ENCODE measurements around the gene PTPRD.

PTPRD gene

DNA sequence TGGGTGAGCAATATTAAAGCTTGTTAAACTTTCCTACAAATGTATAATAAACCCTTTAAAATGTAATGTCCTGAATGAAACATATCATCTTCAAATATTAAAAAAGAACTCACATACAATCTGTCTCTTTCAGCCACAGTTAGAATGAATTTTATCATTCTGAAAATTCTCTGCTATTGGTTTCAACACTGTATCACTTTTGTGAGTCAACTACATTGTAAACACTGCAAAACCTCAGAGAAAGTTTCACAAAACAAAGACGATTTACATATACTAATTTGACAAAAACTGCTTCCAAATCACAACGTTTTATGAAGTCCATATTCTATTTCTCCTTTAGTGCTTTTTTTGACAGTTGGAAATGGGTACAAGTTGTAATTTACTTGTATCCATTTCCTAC is 1781.2 kb downstream of the PTPRD start:
- DNase-seq (ENCODE audit: low read depth in 3 of 3): no peak

DNA sequence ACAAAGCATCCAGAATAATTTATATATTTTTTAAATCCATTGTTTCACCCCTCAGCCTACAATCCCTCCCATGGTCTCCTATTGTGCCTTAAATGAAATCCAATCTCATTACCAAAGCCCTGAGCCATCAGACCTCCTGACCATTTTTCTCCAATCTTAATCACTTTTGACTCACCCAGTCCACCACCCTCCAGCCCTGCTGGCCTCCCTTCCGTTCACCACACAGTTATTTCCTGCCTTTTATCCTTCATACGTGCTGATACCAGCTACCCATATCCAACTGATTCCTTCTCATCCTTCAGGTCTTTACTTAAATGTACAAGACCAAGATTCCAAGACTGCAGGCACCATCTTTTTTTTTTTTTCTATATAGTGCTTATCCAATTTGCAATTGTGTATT is 1786.5 kb downstream of the PTPRD start:
- DNase-seq (ENCODE audit: low read depth in 3 of 3): no peak

DNA sequence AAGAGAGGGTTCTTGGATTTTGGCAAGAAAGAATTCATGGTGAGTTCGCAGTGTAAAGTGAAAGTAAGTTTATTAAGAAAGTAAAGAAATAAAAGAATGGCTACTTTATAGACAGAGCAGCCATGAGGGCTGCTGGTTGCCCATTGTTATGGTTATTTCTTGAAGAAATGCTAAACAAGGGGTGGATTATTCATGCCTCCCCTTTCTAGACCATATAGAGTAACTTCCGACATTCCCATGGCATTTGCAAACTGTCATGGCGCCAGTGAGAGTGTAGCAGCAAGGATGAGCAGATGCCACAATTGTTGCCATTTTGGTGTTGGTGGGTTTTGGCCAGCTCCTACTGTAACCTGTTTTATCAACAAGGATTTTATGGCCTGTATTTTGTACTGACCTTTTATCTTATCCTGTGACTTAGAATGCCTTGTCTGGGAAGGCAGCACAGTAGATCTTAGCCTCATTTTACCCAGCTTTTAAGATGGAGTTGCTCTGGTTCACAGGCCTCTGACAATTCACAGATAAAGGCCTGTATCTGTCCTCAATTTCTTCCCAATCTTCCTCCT is 1787.1 kb downstream of the PTPRD start:
- DNase-seq (ENCODE audit: low read depth in 3 of 3): no peak

DNA sequence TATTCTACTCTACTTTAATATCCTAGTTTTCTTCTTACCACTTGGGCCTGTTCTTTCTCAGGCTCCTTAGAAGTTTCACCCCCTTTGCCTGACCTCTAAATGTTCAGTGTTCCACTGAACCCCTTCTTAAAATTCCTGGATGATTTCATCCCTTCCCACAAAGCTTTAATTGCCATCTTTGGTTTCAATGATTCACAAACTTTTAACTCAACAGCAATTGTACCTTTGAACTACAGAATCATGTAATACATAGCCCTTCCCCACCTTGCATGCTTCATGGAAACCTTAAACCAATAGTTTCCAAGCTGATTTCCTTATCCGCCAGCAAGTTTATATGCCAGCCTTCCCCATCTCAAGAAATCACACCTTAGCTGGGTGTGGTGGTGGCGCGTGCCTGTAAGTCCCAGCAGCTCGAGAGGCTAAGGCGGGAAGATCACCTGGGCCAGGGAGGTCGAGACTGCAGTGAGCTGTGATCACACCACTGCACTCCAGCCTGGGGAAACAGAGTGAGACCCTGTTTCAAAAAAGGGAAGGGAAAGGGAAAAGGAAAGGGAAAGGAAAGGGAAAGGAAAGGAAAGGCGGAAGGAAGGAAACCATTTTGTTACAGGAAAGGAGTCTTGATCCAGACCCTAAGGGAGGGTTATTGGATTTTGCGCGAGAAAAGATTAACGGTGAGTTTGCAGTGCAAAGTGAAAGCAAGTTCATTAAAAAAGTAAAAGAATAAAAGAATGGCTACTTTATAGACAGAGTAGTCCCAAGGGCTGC is 1789.5 kb downstream of the PTPRD start:
- DNase-seq (ENCODE audit: low read depth in 3 of 3): no peak

DNA sequence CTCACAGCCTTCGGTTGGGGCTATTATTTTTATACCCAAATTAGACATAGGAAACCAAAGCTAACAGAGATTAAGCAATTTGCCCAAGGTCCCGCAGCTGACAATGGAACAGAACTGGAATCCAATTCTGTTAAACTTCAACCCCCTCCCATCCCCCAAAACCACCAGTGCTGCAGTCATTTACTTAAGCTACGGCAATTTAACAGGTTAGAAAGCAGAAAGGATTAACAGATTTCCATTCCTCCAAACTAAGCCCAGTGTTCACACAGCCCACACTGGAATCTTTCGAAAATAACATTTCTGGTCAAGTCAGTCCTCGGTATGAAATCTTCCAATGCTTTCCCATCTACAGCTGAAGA is 1790.2 kb downstream of the PTPRD start:
- DNase-seq (ENCODE audit: low read depth in 3 of 3): no peak

DNA sequence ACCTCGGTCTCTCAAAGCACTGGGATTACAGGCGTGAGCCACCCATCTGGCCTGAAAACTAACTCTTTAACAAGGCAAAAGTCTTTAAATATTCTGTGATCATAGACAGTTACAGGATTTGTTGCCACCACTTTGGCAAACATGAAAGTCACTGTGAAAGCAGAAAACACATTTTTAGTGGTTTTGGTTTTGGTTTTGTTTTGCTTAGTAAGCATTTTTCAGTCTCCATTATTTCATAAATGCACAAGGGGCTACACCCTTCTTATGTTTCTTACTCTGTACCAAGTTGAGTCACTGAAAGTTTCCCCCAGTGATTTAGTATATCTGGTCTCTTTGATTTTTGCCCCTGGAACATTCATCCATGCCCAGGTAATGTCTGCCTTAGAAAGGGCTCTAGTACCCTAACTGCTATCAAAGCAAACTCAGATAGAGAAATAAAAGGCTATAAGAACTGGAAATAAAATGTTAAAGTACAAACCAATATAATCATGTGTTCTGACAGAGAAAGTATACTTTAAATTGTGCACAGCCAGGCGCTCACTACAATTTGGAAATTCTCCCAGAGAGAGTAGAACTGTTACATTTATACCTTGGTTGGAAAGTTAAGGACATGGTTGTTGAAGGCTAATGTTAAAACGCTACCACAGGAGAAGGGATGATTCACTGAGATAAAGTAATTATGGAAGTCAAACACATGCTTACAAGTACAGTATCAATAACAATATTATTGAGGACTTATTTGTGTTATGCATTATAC is 1790.7 kb downstream of the PTPRD start:
- DNase-seq (ENCODE audit: low read depth in 3 of 3): no peak

DNA sequence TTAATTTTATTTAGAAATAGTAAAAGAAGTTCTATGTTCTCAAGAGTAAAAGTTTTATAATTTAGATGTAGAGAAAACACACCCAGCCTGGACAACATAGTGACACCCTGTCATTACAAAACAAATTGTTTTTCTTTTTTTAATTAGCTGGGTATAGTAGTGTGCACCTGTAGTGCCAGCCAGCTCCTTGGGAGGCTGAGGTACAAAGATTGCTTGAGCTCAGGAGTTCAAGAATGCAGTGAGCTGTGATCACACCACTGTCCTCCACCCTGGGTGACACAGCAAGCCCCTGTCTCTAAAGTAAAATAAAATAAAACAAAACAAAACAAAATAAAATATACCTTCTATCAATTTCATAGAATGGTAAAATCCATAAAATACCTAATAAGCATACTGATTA is 1795.5 kb downstream of the PTPRD start:
- no peak for DNase-seq (ENCODE audit: low read depth in 3 of 3)

DNA sequence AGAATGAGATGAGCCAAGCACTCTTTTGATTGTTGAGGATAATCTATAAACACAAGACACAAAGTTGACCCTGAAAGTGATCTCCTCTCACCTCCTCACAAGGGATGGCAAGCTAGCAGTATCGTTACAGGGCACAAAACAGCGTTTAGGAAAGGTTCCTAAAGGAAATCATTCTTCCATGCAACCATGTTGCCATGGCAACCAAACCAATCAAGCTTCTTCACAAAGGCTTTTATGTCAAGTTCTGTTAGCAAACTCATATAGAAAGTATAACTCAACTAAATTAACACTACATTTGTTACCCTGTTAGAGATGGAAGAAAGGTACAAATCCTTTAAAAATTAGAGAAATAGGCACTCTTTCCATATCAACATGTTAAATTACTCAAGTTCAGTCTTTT is 1796.4 kb downstream of the PTPRD start:
- DNase-seq (ENCODE audit: low read depth in 3 of 3): no peak

DNA sequence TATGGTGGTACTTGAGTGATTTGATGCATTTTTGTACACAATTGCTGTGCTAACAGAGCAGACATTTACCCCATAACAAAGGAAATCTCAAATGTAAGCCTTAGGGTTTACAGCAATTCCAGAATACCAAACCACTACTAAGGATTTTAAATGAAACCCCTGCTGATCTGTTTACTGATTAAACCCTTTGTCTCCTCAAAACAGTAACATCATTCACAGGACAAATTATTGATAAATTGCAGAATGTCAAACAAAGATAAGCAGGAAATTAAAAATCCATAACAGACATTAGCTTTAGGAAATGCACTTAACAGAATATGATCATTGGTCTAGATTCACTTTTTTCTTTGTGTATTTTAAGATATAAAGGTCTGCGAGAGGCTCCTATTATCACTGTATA is 1796.9 kb downstream of the PTPRD start:
- DNase-seq (ENCODE audit: low read depth in 3 of 3): no peak

DNA sequence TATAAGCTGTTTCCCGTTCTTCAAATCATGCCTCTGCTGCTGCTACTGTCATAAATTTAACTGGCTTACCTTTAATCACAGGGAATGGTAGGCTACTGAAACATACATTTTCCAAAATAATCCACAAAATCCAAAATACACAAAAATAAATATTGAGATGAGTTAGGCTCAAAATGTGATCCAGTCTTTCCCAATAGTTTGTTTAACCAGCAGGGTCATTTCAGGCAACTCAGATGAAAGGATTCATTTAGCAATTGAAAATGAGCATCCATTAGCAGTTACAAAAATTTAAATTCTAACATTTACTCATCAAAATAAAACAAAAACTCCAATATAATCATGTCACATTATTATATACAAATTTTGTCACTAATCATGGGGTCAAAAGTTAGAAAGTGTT is 1797.6 kb downstream of the PTPRD start:
- DNase-seq (ENCODE audit: low read depth in 3 of 3): no peak

DNA sequence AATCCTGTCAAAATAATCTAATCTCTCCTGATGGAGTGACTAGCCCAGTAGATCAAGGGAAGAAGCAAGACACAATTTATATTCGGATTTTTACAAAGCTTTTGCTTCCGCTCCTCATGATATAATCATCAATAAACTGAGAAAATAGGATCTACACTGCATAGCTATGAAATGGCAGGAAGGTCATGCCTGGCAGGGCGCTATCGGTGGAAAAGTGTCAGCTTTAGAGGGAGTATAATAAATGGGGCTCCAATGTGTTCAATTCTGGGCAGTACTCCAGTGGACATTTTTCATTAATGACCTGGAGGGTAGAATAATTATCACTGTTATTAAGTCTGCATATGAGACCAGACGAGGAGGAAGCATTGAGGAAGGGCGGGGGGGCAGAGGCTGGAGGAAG is 1799.9 kb downstream of the PTPRD start:
- no peak for DNase-seq (ENCODE audit: low read depth in 3 of 3)

DNA sequence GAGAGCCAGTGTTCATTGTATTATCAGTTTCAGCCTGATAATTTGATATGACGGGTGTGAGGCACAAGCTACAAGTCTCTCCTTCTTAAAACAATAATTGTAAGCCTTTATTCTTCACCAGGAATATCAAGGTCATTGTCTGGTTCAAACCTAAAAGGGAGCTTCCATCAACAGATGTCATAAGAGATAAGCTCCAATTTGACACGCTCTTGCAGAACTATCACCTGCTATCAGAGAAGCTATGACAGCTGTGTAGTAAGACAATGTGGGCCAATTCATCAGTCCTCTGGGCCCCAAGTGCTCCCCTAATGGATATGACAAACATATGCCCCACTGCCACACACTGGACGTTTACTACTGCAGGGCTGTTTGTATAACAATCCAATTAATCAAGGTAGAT is 1803.1 kb downstream of the PTPRD start:
- DNase-seq (ENCODE audit: low read depth in 3 of 3): no peak

DNA sequence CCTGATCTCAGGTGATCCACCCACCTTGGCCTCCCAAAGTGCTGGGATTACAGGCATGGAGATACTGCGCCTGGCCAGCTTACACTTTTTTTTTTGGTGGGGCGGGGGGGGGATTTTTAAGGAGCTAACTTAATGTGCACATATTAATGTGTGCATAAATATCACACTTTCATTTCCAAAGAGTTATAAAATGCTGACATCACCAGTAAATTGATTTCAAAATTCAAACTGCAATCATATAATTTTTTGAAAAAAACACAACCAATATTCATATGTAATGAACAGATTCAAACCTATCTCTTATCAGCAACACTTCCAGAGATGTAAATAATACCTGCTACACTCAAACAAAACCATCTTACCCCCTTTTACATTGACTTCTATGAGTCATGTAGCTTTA is 1806.7 kb downstream of the PTPRD start:
- DNase-seq (ENCODE audit: low read depth in 3 of 3): no peak

DNA sequence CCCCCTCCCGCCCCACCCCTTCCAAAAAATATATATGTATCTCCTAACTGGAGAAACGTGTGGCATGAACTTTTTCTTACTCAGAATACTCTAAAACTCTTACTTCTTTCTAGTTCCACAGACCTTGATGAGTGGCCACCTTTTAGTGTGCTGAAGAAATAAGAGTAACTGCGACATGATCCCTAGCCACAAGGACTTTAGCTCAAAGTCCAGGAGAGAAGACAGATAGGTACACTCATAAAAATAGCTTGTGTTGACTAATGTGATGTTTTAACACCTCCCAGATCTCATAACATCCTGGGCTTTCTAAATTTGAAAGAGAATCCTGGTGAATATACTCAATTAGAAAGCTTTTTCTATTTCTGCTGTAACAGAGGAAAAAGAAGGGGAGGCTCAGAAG is 1808.2 kb downstream of the PTPRD start:
- no peak for DNase-seq (ENCODE audit: low read depth in 3 of 3)

DNA sequence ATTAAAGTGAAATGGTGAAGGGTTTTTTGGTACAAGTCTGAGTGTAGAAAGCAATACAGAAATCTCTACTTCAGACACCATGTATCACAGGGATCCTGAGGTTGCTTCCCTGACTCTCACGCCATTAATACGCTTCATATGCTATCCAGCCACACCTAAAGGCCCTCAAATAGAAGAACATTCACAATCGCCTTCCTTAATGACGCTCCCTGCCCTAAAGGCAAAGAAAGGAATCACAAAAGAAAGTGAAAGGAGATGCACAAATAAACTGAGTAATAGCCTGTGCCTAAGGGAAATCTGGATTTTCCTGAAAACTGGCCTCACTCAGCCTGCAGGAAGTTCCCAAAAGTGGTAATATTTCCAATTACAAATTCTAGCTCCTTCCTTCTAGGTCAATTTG is 1810.6 kb downstream of the PTPRD start:
- no peak for DNase-seq (ENCODE audit: low read depth in 3 of 3)

DNA sequence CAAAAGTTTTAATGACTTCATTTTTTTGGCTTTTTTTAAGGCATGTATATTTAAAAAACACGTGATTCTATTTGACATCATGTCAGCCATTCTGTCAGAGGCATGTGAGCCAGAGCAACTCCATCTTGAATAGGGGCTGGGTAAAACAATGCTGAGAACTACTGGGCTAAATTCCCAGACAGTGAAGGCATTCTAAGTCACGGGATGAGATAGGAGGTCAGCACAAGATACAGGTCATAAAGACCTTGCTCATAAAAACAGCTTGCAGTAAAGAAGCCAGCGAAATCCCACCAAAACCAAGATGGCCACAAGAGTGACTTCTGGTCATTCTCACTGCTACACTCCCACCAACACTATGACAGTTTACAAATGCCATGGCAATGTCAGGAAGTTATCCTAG is 1812.6 kb downstream of the PTPRD start:
- DNase-seq (ENCODE audit: low read depth in 3 of 3): no peak

DNA sequence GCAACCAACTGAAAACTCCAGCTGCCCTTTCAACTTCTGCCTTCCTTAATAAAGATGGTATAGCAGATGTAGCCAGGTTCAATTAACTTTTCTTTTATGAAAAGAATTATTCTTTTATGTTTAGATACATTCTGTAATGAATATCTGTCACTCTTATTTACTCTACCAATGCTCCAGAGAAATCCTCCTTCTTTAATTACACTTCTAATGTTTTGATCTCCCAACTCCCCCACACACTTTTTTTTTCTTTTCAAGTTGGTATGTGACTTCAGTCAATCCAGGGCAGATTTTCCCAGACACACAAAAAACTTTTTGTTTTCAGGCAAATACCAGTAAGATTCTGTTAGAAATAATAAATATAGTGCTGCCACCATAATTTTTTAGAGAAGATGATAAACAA is 1813.2 kb downstream of the PTPRD start:
- DNase-seq (ENCODE audit: low read depth in 3 of 3): no peak

DNA sequence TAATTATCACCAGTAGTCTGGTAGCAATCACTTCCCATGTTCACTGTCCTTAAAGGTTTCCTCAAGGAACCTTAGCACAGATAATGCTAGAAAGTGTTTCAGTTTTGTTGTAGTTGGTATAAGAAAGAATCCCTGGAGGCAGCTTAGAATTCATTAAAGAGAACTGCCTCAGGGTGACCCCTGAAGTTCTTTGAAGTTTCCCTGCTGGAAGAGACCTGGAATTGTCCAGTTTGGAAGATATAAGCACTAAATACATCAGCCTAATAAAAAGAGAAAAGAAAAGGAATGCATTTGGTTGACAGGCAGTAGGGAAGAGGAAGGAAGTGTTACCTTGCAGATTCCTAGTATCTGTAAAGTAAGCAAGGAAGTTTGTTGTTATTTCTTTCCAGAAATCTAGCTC is 1813.6 kb downstream of the PTPRD start:
- no peak for DNase-seq (ENCODE audit: low read depth in 3 of 3)

DNA sequence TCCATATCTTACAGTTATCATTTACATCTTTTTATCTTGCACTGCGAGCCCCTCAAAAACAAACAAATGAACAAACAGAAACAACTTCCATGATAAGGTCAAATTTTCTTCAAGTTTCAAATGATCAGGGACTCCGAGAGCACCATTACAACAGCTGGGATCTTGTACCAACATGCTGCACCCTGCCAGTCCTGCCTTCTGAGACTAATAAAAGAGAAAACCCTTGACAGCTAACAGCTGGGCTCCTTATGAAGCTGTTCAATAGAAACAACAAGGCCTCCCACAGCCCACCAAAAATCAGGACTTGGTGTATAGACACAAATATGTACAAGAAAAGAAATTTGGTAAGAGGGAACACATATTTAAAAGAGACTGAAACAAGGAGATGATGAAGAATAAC is 1828.0 kb downstream of the PTPRD start:
- no peak for DNase-seq (ENCODE audit: low read depth in 3 of 3)

DNA sequence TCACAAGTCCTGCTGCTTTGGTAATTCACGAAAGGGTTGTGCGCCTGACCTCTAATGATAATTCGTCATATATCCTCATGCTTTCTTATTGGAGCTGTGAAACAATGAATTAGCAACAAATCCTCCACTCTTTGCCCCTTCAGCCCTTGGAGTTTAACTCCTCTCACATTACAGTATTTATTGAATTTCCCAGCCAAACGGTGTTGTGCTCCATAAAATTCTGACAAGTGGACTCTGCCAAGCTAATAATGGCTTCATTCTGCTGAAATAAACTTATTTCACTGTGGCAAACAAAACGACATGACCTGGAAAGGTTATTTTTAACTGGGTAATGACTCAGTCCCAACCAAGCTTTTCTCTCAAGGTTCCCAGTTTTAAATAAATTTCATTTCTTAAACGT is 1828.9 kb downstream of the PTPRD start:
- no peak for DNase-seq (ENCODE audit: low read depth in 3 of 3)

DNA sequence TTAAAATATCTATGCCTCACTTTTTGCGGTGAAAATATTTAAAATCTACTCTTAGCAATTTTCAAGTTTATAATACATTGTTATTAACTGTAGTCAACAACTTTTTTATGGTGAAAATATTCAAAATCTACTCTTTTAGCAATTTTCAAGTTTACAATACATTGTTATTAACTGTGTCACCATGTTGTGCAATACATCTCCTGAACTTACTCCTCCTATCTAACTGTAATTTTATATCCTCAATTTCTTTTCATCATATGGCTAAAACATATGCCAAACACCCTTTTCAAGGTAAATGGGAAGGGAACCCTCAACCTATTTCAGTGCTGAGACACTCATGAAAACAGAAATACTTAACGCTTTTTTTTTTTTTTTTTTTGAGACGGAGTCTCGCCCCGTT is 1830.6 kb downstream of the PTPRD start:
- DNase-seq (ENCODE audit: low read depth in 3 of 3): no peak

DNA sequence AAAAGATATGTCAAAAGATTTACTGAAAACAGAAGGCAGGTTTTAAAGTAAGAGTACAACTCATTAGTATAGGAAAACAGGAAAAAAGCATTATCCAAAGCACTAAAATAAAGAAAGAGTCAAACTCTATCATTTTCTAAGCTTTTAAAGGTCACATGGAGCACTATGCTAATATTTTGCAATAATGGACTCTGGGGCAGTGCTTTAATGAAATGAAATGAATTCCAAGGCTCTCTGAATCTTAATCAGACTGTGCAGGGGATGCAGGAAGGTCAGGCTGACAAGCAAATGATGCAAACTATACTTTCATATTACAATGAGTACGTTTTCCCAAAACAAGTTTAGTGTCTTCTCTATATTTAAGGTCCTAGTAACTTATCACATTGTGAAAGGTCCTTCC is 1831.3 kb downstream of the PTPRD start:
- DNase-seq (ENCODE audit: low read depth in 3 of 3): no peak

DNA sequence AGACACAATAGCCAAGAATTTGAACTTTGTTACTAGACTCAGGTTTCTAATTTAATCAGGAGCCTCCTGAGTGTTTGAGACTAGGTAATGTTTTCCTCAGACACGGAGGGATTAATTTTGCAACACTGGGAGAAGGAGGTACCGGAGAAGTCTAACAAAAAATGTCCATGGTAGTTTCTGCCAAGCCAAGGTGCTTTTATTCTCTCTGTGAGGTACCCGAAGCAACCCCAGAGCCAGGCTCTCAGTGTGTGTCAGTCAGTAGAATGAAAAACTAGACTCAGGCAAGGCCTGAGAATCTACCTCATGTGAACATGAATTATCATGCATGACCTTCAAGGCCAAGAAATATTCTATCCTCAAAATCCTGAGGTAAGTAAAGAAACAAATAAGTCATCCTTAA is 1832.4 kb downstream of the PTPRD start:
- DNase-seq (ENCODE audit: low read depth in 3 of 3): no peak
